Endothelial cell of umbilical vein (primary cell): ENCODE measurements around the gene ZNF407. TPM values are rescaled to one million over a fixed set of nuclear protein-coding genes. Genes with fewer than 3 reads are reported as not detected.

ENCODE experiments used
- BruUV-seq: library from RNA; stranded (reverse); fragments of 400-500 nt; replicated peaks from 2 replicates; lab custom pipeline; 2021; lab: Mats Ljungman, UMichigan
- CTCF ChIA-PET: fragments of 300-600, 350-600 bp; sonication (Branson Sonifier 250); formaldehyde crosslinking; loops from one replicate; lab custom pipeline; 2021; ENCODE audit warnings: antibody characterized with exemption, inconsistent platforms; lab: Charles Lee
- POLR2A ChIA-PET: fragments of 300-600, 350-600 bp; sonication (Branson Sonifier 250); formaldehyde crosslinking; loops from one replicate; lab custom pipeline; 2021; ENCODE audit warnings: antibody characterized with exemption, inconsistent platforms; lab: Charles Lee
- DNase-seq: peaks from one replicate; pipeline ENCODE4 v3.0.0-alpha.2; 2011; ENCODE audit warnings: low read depth, low spot score
- FAIRE-seq: peaks from 2 replicates; lab custom pipeline; 2011; peaks lifted over from hg19 to GRCh38; lab: Jason Lieb, UNC
- H2AFZ ChIP-seq: 2 replicates; pipeline ENCODE4 v1.6.0; 2012; ENCODE audit warnings: low read depth, low read length, control low read depth, inconsistent platforms
- H3K27ac ChIP-seq: 2 replicates; pipeline ENCODE4 v1.5.1; 2011; ENCODE audit warnings: low read depth, mild to moderate bottlenecking, control low read depth, low read length, moderate library complexity; ENCODE audit not compliant: insufficient read depth
- H3K27me3 ChIP-seq, 2 experiments: 2 replicates each; pipeline versions ENCODE4 v1.6.0 to v1.6.1; 2011; ENCODE audit warnings: low read length in 2 of 2, mixed read lengths in 1 of 2; ENCODE audit not compliant: control insufficient read depth in 2 of 2, insufficient read depth in 2 of 2
- H3K36me3 ChIP-seq, 2 experiments: 2 replicates in 1 of 2; 3 replicates in 1 of 2; pipeline ENCODE4 v1.5.1; 2011; ENCODE audit warnings: low read length in 2 of 2, mild to moderate bottlenecking in 1 of 2, moderate library complexity in 1 of 2; ENCODE audit not compliant: control insufficient read depth in 2 of 2, insufficient read depth in 2 of 2; ENCODE audit errors: extremely low read depth in 1 of 2
- H3K4me1 ChIP-seq: 3 replicates; pipeline ENCODE4 v1.5.1; 2011; ENCODE audit warnings: mild to moderate bottlenecking, low read length; ENCODE audit not compliant: control insufficient read depth, insufficient read depth; ENCODE audit errors: extremely low read depth
- H3K4me2 ChIP-seq: 2 replicates; pipeline ENCODE4 v1.6.1; 2011; ENCODE audit warnings: low read length, control low read depth, mixed read lengths; ENCODE audit not compliant: insufficient read depth
- H3K4me3 ChIP-seq, 3 experiments: fragments of 200-600 bp in 1 of 3; sonication (generic), shearing (Covaris generic) in 1 of 3; replicated peaks in 1 of 3; 2 replicates each; pipeline ENCODE4 v1.5.1; 2011 to 2016; ENCODE audit warnings: control low read depth in 3 of 3, low read length in 3 of 3, mild to moderate bottlenecking in 2 of 3, inconsistent platforms in 1 of 3, low read depth in 1 of 3, moderate library complexity in 1 of 3; ENCODE audit not compliant: insufficient read depth in 1 of 3
- H3K79me2 ChIP-seq: 2 replicates; pipeline ENCODE4 v1.6.0; 2012; ENCODE audit warnings: low read length, inconsistent platforms; ENCODE audit not compliant: control insufficient read depth, insufficient read depth
- H3K9ac ChIP-seq: replicated peaks from 2 replicates; pipeline ENCODE3; 2011; ENCODE audit warnings: low read length, control low read depth; ENCODE audit not compliant: insufficient read depth; ENCODE audit errors: extremely low read depth
- H3K9me1 ChIP-seq: replicated peaks from 3 replicates; pipeline ENCODE4 v1.6.0; 2011; ENCODE audit warnings: mild to moderate bottlenecking, low read length; ENCODE audit not compliant: control insufficient read depth, insufficient read depth; ENCODE audit errors: extremely low read depth
- H3K9me3 ChIP-seq: replicated peaks from 2 replicates; pipeline ENCODE4 v1.5.1; 2012; ENCODE audit warnings: low read length, inconsistent platforms; ENCODE audit not compliant: control insufficient read depth, insufficient read depth
- H4K20me1 ChIP-seq: replicated peaks from 2 replicates; pipeline ENCODE3; 2011; ENCODE audit warnings: mild to moderate bottlenecking, low read length; ENCODE audit not compliant: control insufficient read depth, insufficient read depth; ENCODE audit errors: extremely low read depth
- CTCF ChIP-seq, 2 donors: IDR thresholded peaks; 1 replicate in 1 of 2; 2 replicates in 1 of 2; pipeline ENCODE4 v1.5.1; 2011; ENCODE audit warnings: low read length in 2 of 2, mild to moderate bottlenecking in 2 of 2, moderate library complexity in 2 of 2, control low read depth in 1 of 2, inconsistent platforms in 1 of 2, low read depth in 1 of 2; ENCODE audit not compliant: insufficient read depth in 1 of 2; ENCODE audit errors: extremely low read depth in 1 of 2
- EZH2 ChIP-seq: IDR thresholded peaks from 2 replicates; pipeline ENCODE4 v1.6.1; 2012; ENCODE audit warnings: borderline replicate concordance, low read depth, mild to moderate bottlenecking, moderate library complexity, low read length, inconsistent platforms; ENCODE audit not compliant: severe bottlenecking
- FOS ChIP-seq: IDR thresholded peaks from 2 replicates; pipeline ENCODE4 v1.6.1; 2011; ENCODE audit warnings: mild to moderate bottlenecking, low read length, moderate library complexity, borderline replicate concordance; ENCODE audit not compliant: insufficient read depth
- GATA2 ChIP-seq: IDR thresholded peaks from 2 replicates; pipeline ENCODE4 v1.7.0; 2011; ENCODE audit warnings: low read depth, mild to moderate bottlenecking, moderate library complexity, mixed read lengths, low read length; ENCODE audit not compliant: insufficient read length, insufficient read depth
- MAX ChIP-seq: IDR thresholded peaks from 2 replicates; pipeline ENCODE4 v1.6.1; 2011; ENCODE audit not compliant: insufficient read depth, insufficient read length
- MYC ChIP-seq: IDR thresholded peaks from one replicate; pipeline ENCODE4 v1.6.1; 2011; ENCODE audit warnings: mild to moderate bottlenecking, low read depth, low read length
- POLR2A ChIP-seq: IDR thresholded peaks from 2 replicates; pipeline ENCODE4 v1.6.1; 2012; ENCODE audit warnings: low read depth, mild to moderate bottlenecking, control low read depth, low read length
- POLR2AphosphoS5 ChIP-seq: IDR thresholded peaks from 2 replicates; pipeline ENCODE4 v1.6.1; 2012; ENCODE audit warnings: low read depth, mild to moderate bottlenecking, control low read depth, low read length, moderate library complexity; ENCODE audit not compliant: insufficient read depth
- dilution Hi-C: fragments of 300-500 bp; cut with MboI; formaldehyde crosslinking; loops from one replicate; pipeline ENCODE4 v1.15.0; 2019; ENCODE audit warnings: low sequenced_read_pairs; ENCODE audit not compliant: extremely low pct_ligation_motif_present
- intact Hi-C: fragments of 100-400 bp; cut with micrococcal nuclease; formaldehyde crosslinking; loops from one replicate; pipeline ENCODE4 v1.10.0; 2022
- polyA plus RNA-seq, 4 experiments: library from polyadenylated mRNA; depleted of rRNA in 3 of 4; stranded (reverse) in 3 of 4; unstranded in 1 of 4; fragments of >200 nt; gene quantifications; 2 replicates each; pipeline versions ENCODE4 v1.2.1 to v1.2.3, GENCODE V29; 2011 to 2012; ENCODE audit warnings: missing spikeins in 1 of 4
- total RNA-seq: library from RNA; stranded (reverse); gene quantifications from 2 replicates; pipeline ENCODE4 v1.2.3, GENCODE V29; 2021

ZNF407 gene
- total and polyA plus RNA-seq, 2 donors (not counting 3 experiments of a cell fraction or from before 2014, with no cell fraction given) = 3.8 to 20.1 TPM

- peak; percentile 28 for FAIRE-seq
- ChIA-PET POLR2A (no interaction called here), CTCF (no interaction called here)
- dilution Hi-C loops (no loop called here), intact Hi-C loops (loop anchor here (10.0 kb wide), 1 partner anchor 57 kb away; no protein-coding TSS in a partner anchor)
- H3K27me3 ChIP-seq = no peaks in the 10 kb centered on the region
- H3K4me3 ChIP-seq = no peak overlapping the region
- no peaks in the 10 kb centered on the region for H3K36me3 ChIP-seq
- no peak for TF ChIP-seq CTCF (IDR thresholded peaks at IDR 0.05; ENCODE audit: extremely low read depth in 1 of 2, insufficient read depth in 1 of 2, low read depth in 1 of 2, low read length in 2 of 2)
- TF ChIP-seq FOS = no peak
- no peak for TF ChIP-seq MYC
- no peak for TF ChIP-seq EZH2
- TF ChIP-seq GATA2 = no peak
- no peak for TF ChIP-seq MAX
- TF ChIP-seq POLR2A = no peak
- TF ChIP-seq POLR2AphosphoS5 = no peak
- no peaks in the 10 kb centered on the region for H4K20me1 ChIP-seq
- no peak overlapping the region for H3K4me2 ChIP-seq
- H3K9me1 ChIP-seq = no peaks in the 10 kb centered on the region
- H3K9ac ChIP-seq = no peak overlapping the region
- no peak for DNase-seq
- H2AFZ ChIP-seq = no peak overlapping the region
- BruUV-seq = no TSS peak
- peaks cover 12% of the 10 kb centered on the region for H3K4me1 ChIP-seq
- H3K9me3 ChIP-seq = no peaks in the 10 kb centered on the region
- no peak overlapping the region for H3K27ac ChIP-seq
- H3K79me2 ChIP-seq = no peaks in the 10 kb centered on the region
Measured at GRCh38 chr18:74901362-74902146, 303.9 kb downstream of the ZNF407 start.
